Panc1 (cell line): ENCODE results near the gene SIRPB2. TPM values are rescaled to one million over a fixed set of nuclear protein-coding genes. Genes with fewer than 3 reads are reported as not detected.
"Not testable (repeated sequence)": the region's sequence is repeated elsewhere in the genome, so short reads cannot be mapped to it uniquely, and the experiment has no call there.

Experiments
- ATAC-seq: fragments of 200-7000 bp; cut with Tn5 transposase; 2 replicates; pipeline ENCODE4 v1.9.1; 2020; ENCODE audit warnings: mild to moderate bottlenecking, moderate library complexity
- BruUV-seq: library from RNA; stranded (reverse); fragments of 400-500 nt; replicated peaks from 2 replicates; lab custom pipeline; 2021; lab: Mats Ljungman, UMichigan
- CTCF ChIA-PET: fragments of 300-600 bp; sonication (Branson Sonifier 250); formaldehyde crosslinking; loops from one replicate; lab custom pipeline; 2022; ENCODE audit warnings: antibody characterized with exemption; lab: Charles Lee
- POLR2A ChIA-PET: fragments of 300-600 bp; sonication (Branson Sonifier 250); formaldehyde crosslinking; loops from one replicate; lab custom pipeline; 2022; ENCODE audit warnings: antibody characterized with exemption; lab: Charles Lee
- DNase-seq: peaks from one replicate; pipeline ENCODE4 v3.0.0-alpha.2; 2010; ENCODE audit warnings: low read depth, low spot score
- H3K27ac ChIP-seq: 2 replicates; pipeline ENCODE4 v1.5.1; 2011; ENCODE audit warnings: mild to moderate bottlenecking, low read length, inconsistent platforms
- H3K27me3 ChIP-seq: fragments of 200-500 bp; sonication (Bioruptor generic); 2 replicates; pipeline ENCODE4 v1.6.0; 2014; ENCODE audit warnings: low read length, inconsistent platforms; ENCODE audit not compliant: control insufficient read depth, insufficient read depth
- H3K36me3 ChIP-seq: fragments of 200-500 bp; sonication (Bioruptor generic); 2 replicates; pipeline ENCODE4 v1.5.1; 2014; ENCODE audit warnings: inconsistent platforms, mild to moderate bottlenecking, low read length, moderate library complexity; ENCODE audit not compliant: control insufficient read depth, insufficient read depth
- H3K4me1 ChIP-seq: 2 replicates; pipeline ENCODE4 v1.5.1; 2011; ENCODE audit warnings: inconsistent platforms, mild to moderate bottlenecking, low read length, moderate library complexity; ENCODE audit not compliant: control insufficient read depth, insufficient read depth
- H3K4me3 ChIP-seq, 2 experiments: 2 replicates each; pipeline ENCODE4 v1.5.1; 2011 to 2012; ENCODE audit warnings: low read depth in 2 of 2, low read length in 2 of 2, mild to moderate bottlenecking in 2 of 2, inconsistent platforms in 1 of 2, moderate library complexity in 1 of 2
- H3K9me3 ChIP-seq: fragments of 200-500 bp; sonication (Bioruptor generic); 2 replicates; pipeline ENCODE4 v1.5.1; 2014; ENCODE audit warnings: low read depth, mild to moderate bottlenecking, inconsistent platforms, low read length, moderate library complexity; ENCODE audit not compliant: control insufficient read depth, insufficient read depth
- POLR2AphosphoS5 ChIP-seq: IDR thresholded peaks from 2 replicates; pipeline ENCODE4 v1.6.1; 2012; ENCODE audit warnings: mild to moderate bottlenecking, low read depth, low read length, moderate library complexity
- REST ChIP-seq, 2 experiments: IDR thresholded peaks; 2 replicates each; pipeline ENCODE4 v1.6.1; 2011 to 2012; ENCODE audit warnings: low read depth in 2 of 2, control low read depth in 1 of 2, low read length in 1 of 2, mild to moderate bottlenecking in 1 of 2, moderate library complexity in 1 of 2; ENCODE audit not compliant: insufficient read depth in 1 of 2
- SIN3A ChIP-seq: IDR thresholded peaks from 2 replicates; pipeline ENCODE4 v1.6.1; 2012; ENCODE audit warnings: low read depth, mild to moderate bottlenecking, low read length, moderate library complexity, borderline replicate concordance; ENCODE audit not compliant: insufficient read depth
- TCF7L2 ChIP-seq: IDR thresholded peaks from 2 replicates; pipeline ENCODE4 v1.6.1; 2011; ENCODE audit warnings: mild to moderate bottlenecking, low read depth, low read length, inconsistent platforms
- in situ Hi-C: cut with HindIII; loops from 2 replicates; pipeline ENCODE4 v1.10.0; 2016; ENCODE audit warnings: low sequenced_read_pairs, low pct_unique_long_range_greater_than_20kb
- intact Hi-C: fragments of 100-400 bp; cut with micrococcal nuclease; formaldehyde crosslinking; loops from one replicate; pipeline ENCODE4 v1.10.0; 2022; ENCODE audit not compliant: unreplicated experiment
- total RNA-seq: library from RNA; stranded (reverse); gene quantifications from one replicate; pipeline ENCODE4 v1.2.1, GENCODE V29; 2021; ENCODE audit not compliant: unreplicated experiment
- TF ChIP-seq, protein P1 (sequence below): fragments of 450-650 bp; IDR thresholded peaks from 2 replicates; pipeline ENCODE4 v1.5.1; 2017; ENCODE audit warnings: mild to moderate bottlenecking

Gene SIRPB2
- total RNA-seq, 1 experiment from 2014 or later, result not detected

GRCh38 chr20:1500496-1500895 is 9.3 kb upstream of the SIRPB2 start:
- no peaks in the 10 kb centered on the region for H3K36me3 ChIP-seq
- intact Hi-C loops (no loop called here), in situ Hi-C loops (no loop called here)
- H3K27me3 ChIP-seq, result peaks cover 20% of the 10 kb centered on the region
- no TSS peak for BruUV-seq
- TF ChIP-seq TCF7L2 (no peak), SIN3A (no peak)
- TF ChIP-seq, protein P1, sequence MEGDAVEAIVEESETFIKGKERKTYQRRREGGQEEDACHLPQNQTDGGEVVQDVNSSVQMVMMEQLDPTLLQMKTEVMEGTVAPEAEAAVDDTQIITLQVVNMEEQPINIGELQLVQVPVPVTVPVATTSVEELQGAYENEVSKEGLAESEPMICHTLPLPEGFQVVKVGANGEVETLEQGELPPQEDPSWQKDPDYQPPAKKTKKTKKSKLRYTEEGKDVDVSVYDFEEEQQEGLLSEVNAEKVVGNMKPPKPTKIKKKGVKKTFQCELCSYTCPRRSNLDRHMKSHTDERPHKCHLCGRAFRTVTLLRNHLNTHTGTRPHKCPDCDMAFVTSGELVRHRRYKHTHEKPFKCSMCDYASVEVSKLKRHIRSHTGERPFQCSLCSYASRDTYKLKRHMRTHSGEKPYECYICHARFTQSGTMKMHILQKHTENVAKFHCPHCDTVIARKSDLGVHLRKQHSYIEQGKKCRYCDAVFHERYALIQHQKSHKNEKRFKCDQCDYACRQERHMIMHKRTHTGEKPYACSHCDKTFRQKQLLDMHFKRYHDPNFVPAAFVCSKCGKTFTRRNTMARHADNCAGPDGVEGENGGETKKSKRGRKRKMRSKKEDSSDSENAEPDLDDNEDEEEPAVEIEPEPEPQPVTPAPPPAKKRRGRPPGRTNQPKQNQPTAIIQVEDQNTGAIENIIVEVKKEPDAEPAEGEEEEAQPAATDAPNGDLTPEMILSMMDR, result no peak
- no peak for DNase-seq
- ATAC-seq, result no peak
- no peak overlapping the region for H3K4me3 ChIP-seq
- no peak overlapping the region for H3K27ac ChIP-seq
- H3K9me3 ChIP-seq, result no peaks in the 10 kb centered on the region
- ChIA-PET POLR2A (no interaction called here), CTCF (no interaction called here)
- H3K4me1 ChIP-seq, result peaks cover 3% of the 10 kb centered on the region; the same call in 1 of the 2 replicates

DNA sequence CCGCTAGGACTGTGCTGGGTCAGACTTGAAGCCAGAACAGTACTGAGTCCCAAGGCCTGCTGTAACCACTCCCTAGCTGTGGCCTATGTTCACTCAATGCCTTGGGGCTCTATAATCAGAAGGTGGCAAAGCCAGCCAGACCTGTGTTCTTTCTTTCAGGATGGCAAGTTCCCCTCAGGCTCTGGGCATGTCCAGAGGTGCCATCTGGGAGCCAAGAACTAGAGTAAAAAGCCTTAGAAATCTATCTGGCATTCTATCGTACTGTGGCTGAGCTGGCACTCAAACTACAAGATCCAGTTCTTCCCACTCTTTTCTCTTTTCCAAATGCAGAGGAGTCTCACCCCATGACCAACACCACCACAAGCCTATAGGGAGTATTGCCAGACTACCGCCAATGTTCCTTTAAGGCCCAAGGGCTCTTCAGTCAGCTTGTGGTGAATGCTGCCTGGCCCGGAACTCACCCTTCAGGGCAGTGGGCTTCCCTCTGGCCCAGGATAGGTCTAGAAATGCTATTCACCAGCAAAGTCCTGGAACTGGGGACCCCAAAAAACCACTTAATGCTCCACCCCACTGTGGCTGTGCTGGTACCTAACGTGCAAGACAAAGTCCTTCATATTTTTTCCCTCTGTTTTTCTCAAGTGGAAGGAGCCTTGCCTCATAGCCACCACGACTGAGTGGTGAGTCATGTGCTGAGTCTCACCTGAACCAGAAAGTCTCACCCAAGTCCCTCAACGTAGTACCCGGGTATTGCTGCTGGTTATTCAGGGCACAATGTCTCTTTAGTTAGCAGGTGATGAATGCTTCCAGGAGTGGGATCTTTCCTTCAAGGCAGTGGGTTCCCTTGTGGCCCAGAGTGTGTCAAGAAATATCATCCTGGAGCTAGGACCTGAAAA is 8.6 kb upstream of the SIRPB2 start:
- ChIA-PET POLR2A (no interaction called here), CTCF (no interaction called here)
- in situ Hi-C loops (no loop called here), intact Hi-C loops (no loop called here)
- BruUV-seq, result no TSS peak
- Histone ChIP-seq H3K4me1 (peaks cover 3% of the 10 kb centered on the region; the same call in 1 of the 2 replicates), H3K36me3 (no peaks in the 10 kb centered on the region), H3K27ac (no peak overlapping the region), H3K27me3 (peaks cover 21% of the 10 kb centered on the region), H3K9me3 (no peaks in the 10 kb centered on the region), H3K4me3 (no peak overlapping the region)
- no peak for DNase-seq
- ATAC-seq, result no peak
- no peak for TF ChIP-seq TCF7L2
- TF ChIP-seq, protein P1, result no peak
- no peak for TF ChIP-seq POLR2AphosphoS5
- TF ChIP-seq REST (IDR thresholded peaks at IDR 0.05; ENCODE audit: insufficient read depth in 1 of 2, low read depth in 2 of 2, low read length in 1 of 2), result no peak
- TF ChIP-seq SIN3A, result no peak

DNA sequence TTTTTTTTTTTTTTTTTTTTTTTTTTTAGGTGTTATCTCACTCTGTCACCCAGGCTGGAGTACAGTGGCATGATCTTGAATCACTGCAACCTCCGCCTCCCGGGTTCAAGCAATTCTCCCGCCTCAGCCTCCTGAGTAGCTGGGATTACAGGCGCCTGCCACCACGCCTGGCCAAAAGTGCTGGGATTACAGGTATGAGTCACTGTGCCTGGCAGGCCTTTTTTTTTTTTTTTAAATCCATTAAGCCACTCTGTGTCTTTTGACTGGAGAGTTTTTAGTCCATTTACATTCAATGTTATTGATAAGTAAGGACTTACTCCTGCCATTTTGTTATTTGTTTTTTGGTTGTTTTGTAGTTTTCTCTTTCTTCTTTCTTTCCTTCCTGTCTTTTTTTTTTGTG is 6.2 kb upstream of the SIRPB2 start:
- peaks cover 25% of the 10 kb centered on the region for H3K27me3 ChIP-seq
- H3K27ac ChIP-seq, intact Hi-C loops, ATAC-seq, in situ Hi-C loops, H3K4me3 ChIP-seq, BruUV-seq, H3K36me3 ChIP-seq, H3K4me1 ChIP-seq, H3K9me3 ChIP-seq, DNase-seq, POLR2A ChIA-PET: not testable (repeated sequence)
- CTCF ChIA-PET, result interaction anchor here (0.5 to 0.7 kb wide), 2 partner anchors 19 to 269 kb away, joined by 4 to 6 read pairs; no protein-coding TSS in a partner anchor
